22Rv1 (cell line): Measurements from ENCODE around the gene SLC6A19.

Experiments used
- ZFX ChIP-seq: fragments of 450-650 bp; IDR thresholded peaks from 2 replicates; pipeline ENCODE4 v1.6.1; 2017; ENCODE audit warnings: antibody characterized with exemption, borderline replicate concordance
- TF ChIP-seq, protein P1 (sequence below): fragments of 450-650 bp; IDR thresholded peaks from 2 replicates; pipeline ENCODE4 v1.5.1; 2017; ENCODE audit warnings: mild to moderate bottlenecking

GRCh38 chr5:1159774-1160406, 41.5 kb upstream of the SLC6A19 start:
- TF ChIP-seq, protein P1, sequence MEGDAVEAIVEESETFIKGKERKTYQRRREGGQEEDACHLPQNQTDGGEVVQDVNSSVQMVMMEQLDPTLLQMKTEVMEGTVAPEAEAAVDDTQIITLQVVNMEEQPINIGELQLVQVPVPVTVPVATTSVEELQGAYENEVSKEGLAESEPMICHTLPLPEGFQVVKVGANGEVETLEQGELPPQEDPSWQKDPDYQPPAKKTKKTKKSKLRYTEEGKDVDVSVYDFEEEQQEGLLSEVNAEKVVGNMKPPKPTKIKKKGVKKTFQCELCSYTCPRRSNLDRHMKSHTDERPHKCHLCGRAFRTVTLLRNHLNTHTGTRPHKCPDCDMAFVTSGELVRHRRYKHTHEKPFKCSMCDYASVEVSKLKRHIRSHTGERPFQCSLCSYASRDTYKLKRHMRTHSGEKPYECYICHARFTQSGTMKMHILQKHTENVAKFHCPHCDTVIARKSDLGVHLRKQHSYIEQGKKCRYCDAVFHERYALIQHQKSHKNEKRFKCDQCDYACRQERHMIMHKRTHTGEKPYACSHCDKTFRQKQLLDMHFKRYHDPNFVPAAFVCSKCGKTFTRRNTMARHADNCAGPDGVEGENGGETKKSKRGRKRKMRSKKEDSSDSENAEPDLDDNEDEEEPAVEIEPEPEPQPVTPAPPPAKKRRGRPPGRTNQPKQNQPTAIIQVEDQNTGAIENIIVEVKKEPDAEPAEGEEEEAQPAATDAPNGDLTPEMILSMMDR: no peak
- no peak for TF ChIP-seq ZFX
